GM19351 (cell line): ENCODE data around the gene MPND.
A peak's percentile ranks its signal among the peaks of the same experiment; 100 is the strongest.
"Not testable (repeated sequence)": the region's sequence is repeated elsewhere in the genome, so short reads cannot be mapped to it uniquely, and the experiment has no call there.

ENCODE experiments used
- ATAC-seq: cut with Tn5 transposase; IDR thresholded peaks from one replicate; pipeline ENCODE4 v1.9.1; 2021; ENCODE audit warnings: mild to moderate bottlenecking, moderate library complexity; ENCODE audit not compliant: unreplicated experiment

The MPND gene

GRCh38 chr19:4319067-4319718 lies 24.2 kb upstream of the MPND start:
- ATAC-seq, result no peak

GRCh38 chr19:4320419-4320818 lies 22.9 kb upstream of the MPND start:
- ATAC-seq, result no peak

DNA sequence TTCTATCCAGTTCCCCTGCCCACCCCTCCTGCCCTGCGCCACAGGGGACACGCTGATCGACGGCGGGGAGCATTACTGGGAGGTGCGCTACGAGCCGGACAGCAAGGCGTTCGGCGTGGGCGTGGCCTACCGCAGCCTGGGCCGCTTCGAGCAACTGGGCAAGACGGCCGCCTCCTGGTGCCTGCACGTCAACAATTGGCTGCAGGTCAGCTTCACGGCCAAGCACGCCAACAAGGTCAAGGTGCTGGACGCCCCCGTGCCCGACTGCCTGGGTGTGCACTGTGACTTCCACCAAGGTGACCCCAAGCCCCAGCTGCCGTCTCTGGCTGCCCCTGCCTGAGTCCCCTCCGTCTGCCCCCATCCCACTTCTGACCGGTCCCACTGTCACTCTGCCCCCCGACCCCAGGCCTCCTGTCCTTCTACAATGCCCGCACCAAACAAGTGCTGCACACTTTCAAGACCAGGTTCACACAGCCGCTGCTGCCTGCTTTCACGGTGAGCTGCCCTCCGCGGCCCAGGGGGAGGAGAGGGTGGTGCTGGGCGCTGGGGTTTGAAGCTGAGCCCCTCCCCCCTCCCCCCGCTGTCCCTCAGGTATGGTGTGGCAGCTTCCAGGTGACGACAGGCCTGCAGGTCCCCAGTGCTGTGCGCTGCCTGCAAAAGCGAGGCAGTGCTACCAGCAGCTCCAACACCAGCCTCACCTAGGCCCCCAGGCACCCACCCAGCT lies 20.3 kb upstream of the MPND start:
- no peak for ATAC-seq

- ATAC-seq, result no peak
Observed at GRCh38 chr19:4323692-4324091, 19.7 kb upstream of the MPND start.

GRCh38 chr19:4324228-4324627 lies 19.1 kb upstream of the MPND start:
- ATAC-seq, result no peak

GRCh38 chr19:4326215-4326836 lies 17.0 kb upstream of the MPND start:
- ATAC-seq, result no peak

- ATAC-seq, result no peak
Observed at GRCh38 chr19:4326837-4327251, 16.5 kb upstream of the MPND start.

GRCh38 chr19:4327252-4327876 lies 16.0 kb upstream of the MPND start:
- ATAC-seq, result no peak

DNA sequence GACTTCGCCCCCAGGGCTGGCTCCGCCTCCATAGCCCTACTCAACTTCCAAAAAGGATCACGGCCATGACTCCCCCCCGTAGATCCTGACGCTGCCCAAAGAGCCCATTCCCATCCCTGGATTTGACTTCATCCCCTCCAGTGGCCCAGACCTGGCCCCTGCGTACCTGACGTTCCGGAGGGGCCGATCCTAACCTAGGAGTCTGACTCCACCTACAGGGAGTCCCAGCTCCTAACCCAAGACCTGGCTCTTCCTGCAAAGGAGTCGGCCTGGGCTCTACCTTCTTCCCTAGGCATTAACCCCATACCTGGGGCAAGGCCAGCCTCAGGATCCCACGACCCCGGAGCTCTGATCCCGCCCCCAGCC lies 15.5 kb upstream of the MPND start:
- ATAC-seq, result no peak

DNA sequence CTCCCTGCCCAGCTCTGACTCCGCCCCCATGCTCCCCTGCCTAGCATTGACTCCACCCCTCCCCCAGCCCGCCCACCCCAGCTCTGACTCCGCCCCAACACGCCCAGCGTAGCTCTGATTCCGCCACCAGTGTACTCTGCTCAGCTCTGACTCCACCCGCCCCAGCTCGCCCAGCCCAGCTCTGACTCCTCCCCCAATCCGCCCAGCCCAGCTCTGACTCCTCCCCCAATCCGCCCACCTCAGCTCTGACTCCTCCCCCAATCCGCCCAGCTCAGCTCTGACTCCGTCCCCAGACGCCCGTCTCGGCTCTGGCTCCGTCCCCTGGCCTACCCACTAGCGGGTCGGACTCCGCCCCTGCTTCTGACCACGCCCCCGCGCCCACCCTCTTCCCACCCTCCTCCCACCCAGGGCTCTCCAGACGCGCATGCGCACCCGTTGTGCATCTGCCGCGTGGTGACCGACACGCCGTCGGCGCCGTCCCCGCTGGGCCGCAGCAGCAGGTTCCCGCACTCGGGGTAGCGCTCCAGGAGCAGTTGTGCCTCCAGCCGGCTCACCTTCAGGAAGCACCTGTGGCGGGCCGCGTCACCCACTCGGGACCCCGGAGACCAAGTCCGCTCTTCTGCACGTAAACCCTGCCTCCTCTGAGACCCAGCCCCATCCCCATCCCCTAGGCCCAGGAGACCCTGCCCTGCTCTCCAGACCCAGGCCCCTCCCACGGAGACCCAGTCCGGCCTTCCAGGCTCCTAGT lies 14.9 kb upstream of the MPND start:
- ATAC-seq, result peak; percentile 81

- not testable (repeated sequence) for ATAC-seq
Observed at GRCh38 chr19:4328991-4329681, 14.2 kb upstream of the MPND start.

DNA sequence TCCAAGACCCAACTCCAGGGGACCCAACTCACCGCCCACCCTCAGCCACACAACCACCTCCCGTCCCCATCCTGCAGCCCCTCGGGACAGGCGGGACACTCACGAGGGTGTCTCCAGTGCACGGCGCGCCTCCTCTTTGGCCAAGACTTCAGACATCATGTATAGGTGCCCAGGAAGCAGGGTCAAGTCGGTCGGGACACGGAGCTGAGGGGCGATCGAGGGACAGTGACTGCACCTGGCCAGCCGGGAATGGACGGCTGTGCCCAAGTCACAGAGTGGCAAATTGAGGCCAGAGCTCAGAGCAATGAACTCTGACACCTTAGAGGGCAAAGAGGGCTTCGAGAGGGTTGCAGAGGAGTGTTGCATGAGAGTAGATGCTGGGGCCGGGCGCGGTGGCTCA lies 13.5 kb upstream of the MPND start:
- no peak for ATAC-seq

GRCh38 chr19:4334929-4335570 lies 8.3 kb upstream of the MPND start:
- no peak for ATAC-seq

DNA sequence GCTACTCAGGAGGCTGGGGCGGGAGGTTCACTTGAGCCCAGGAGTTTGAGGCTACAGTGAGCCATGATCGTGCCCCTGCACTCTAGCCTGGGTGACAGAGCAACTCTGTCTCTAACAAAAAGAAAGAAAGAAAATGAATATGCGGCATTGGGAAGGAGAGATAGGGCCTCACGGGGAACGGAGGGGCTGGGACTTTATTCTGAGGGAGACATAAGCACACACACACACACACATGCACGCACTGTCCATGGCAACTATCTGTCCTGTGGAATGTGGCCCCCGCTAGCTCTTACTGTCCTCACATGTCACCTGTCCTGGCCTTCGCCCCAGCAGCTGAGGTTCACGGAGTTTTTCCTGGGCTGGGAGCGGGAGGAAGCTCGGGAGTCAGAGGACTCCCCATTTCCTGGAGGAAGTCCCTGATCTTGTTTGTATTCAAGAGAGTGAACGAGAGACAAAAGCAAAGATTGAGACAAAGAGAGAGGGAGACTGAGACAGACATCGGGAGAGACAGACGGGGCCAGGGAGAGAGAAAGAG lies 5.4 kb upstream of the MPND start:
- ATAC-seq, result no peak

DNA sequence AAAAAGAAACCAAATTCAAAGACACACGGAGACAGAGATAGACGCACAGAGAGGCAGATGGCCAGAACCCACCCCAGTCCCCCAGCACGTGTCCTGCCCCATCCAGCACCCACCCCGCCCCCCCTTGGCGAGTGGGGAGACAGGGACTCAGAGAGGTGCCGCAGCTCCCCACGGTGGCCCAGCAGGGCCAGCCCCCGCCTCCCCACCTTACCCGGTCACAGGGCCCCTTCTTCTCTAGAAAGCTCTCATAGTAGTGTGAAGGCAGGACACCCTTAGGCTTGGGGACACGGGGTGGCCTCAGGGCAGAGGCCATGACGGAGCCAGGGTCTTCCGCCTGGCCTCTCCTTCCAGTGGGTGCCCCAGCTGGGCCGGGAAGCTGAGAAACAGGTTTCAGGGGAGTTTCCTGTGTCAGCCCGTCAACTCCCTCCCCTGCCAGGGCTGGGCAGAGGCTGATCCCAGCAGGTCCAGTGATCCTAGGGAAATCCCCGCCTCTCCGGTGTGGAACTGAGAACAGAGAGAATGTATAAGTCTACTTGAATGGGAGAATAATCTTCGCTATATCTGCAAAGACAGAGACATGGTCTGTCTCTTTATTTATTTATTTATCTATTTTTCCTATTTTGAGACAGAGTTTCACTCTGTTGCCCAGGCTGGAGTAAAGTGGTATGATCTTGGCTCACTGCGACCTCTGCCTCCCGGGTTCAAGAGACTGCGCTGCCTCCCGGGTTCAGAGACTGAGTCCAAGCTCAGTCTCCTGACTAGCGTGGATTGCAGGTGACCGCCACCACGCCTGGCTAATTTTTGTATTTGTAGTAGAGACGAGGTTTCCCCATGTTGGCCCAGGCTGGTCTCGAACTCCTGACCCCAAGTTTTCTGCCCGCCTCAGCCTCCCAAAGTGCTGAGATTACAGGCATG lies 4.7 kb upstream of the MPND start, which contains the start of gene STAP2:
Gene STAP2, minus strand, starts transcription at position 387 of the 915 bp plus-strand sequence. Its CDS starts 74 bp downstream, at position 313.
- no peak for ATAC-seq

DNA sequence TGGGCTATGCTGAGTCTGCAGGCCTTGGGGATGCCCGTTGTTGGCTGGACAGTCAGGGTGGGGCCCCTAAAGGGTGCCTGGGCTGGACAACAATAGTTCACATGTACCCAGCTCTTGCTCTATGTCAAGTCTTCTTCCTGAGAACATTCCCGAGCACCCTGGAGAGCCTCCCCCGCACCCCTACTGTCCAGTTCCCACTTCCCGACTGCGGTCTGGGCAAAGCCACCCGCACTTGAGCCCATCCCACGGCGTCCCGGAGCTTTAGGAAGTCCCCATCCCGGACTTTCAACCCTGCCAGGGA lies 1.1 kb upstream of the MPND start:
- no peak for ATAC-seq

- ATAC-seq, result peak; percentile 83
Observed at GRCh38 chr19:4342615-4343369, 570 bp upstream of the MPND start.
